GM20000 (cell line): ENCODE results near the gene SYDE2.

Source experiments
- DNase-seq: peaks from one replicate; pipeline ENCODE4 v3.0.0; 2012; ENCODE audit warnings: low spot score
- CTCF ChIP-seq: IDR thresholded peaks from 2 replicates; pipeline ENCODE4 v1.5.1; 2012; ENCODE audit warnings: mild to moderate bottlenecking, control low read depth; ENCODE audit errors: extremely low read depth, missing control alignments

SYDE2 gene

GRCh38 chr1:85166351-85166750, 34.5 kb downstream of the SYDE2 start:
- no peak for DNase-seq
- TF ChIP-seq CTCF = no peak

- DNase-seq = no peak
- no peak for TF ChIP-seq CTCF
These were observed 41.9 kb downstream of the SYDE2 start for GRCh38 chr1:85158910-85159309.

- no peak for TF ChIP-seq CTCF
- DNase-seq = no peak
These were observed 43.4 kb downstream of the SYDE2 start for GRCh38 chr1:85157436-85157835.

GRCh38 chr1:85153149-85153891, 47.5 kb downstream of the SYDE2 start:
- peak; percentile 49 for DNase-seq
- no peak for TF ChIP-seq CTCF

DNA sequence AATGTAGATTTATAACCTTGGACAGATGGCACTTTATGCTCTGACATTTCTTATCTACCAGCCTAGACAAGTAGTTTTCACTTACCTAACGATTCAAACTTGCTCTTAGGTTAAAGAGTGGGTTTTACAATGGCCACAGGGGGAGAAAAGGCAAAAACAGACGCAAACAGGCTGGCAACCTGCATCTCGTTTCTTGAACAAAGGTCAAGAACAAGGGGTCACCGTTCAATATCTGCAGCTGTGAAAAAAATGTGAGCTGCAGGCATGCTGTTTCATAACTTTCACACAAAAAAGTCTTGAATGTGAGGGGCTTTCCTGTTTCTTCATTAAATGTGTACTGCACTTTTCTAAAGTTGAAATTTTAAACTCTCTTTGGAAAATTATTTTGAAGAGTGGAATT, 49.4 kb downstream of the SYDE2 start:
- DNase-seq = no peak
- no peak for TF ChIP-seq CTCF

- no peak for TF ChIP-seq CTCF
- DNase-seq = no peak
These were observed 51.0 kb downstream of the SYDE2 start for GRCh38 chr1:85149805-85150204.

DNA sequence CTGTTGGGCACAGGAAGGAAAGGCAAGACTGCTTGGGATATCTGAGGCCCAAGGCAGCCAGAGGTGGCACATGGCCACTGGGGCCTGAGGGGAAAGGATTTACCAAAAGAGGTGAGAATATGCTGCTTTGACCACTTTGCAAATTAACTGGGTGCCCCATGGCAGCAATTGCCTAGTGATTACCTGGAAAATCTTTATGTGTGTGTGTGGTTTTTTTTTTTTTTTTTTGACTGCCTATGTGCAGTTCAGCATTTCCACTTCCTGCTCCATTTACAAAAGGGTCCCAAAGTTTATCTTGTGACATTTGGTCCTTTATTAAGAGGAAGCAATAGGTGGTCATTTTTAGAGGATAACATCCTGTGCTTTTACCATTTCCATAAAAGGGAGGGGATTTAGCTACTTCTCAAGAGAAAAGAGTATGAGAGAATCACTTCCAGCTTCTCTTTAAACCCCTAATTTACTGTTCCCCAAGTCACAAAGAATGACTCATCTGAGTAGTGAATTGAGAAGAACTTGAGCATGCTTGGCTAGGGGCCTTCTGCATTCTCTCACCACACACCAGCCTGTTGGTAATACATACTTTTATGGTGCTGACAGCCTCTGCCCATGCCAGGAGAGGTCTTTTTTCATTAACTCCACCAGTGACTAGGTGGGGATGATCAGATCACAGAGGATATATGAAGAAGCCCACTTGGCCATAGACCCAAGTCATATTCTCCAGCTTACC, 52.1 kb downstream of the SYDE2 start:
- DNase-seq = peak; percentile 45
- TF ChIP-seq CTCF = no peak
